NCI-H526 treated with DMSO at 0.1 percent for 48 hours (cell line): ENCODE results near the gene TEAD2.

Experiments
- DNase-seq: peaks from one replicate; lab custom pipeline; 2025; lab: John Stamatoyannopoulos, UW

TEAD2 gene

GRCh38 chr19:49362048-49362928 is at the start of gene TEAD2:
TEAD2 (minus strand) TSS chr19:49362416; CDS start chr19:49360075, 2,341 bp downstream.
- no peak for DNase-seq

GRCh38 chr19:49411681-49412326 is 49.6 kb upstream of the TEAD2 start:
- DNase-seq = no peak

- no peak for DNase-seq
Measured at GRCh38 chr19:49409441-49410029, 47.3 kb upstream of the TEAD2 start.

GRCh38 chr19:49408816-49409440 is 46.7 kb upstream of the TEAD2 start:
- DNase-seq = no peak

- no peak for DNase-seq
Measured at GRCh38 chr19:49407482-49408015, 45.3 kb upstream of the TEAD2 start.

- no peak for DNase-seq
Measured at GRCh38 chr19:49407079-49407478, 44.9 kb upstream of the TEAD2 start.

- peak; percentile 5 for DNase-seq
Measured at GRCh38 chr19:49403404-49404187, 41.4 kb upstream of the TEAD2 start.

- no peak for DNase-seq
Measured at GRCh38 chr19:49400029-49400428, 37.8 kb upstream of the TEAD2 start.

- DNase-seq = no peak
Measured at GRCh38 chr19:49398931-49399330, 36.7 kb upstream of the TEAD2 start.

GRCh38 chr19:49398001-49398615 is 35.9 kb upstream of the TEAD2 start:
- no peak for DNase-seq

GRCh38 chr19:49396738-49397505 is 34.7 kb upstream of the TEAD2 start:
- DNase-seq = no peak

- DNase-seq = no peak
Measured at GRCh38 chr19:49395581-49396407, 33.6 kb upstream of the TEAD2 start.

- DNase-seq = no peak
Measured at GRCh38 chr19:49393881-49394280, 31.7 kb upstream of the TEAD2 start.

GRCh38 chr19:49391581-49392399 is 29.6 kb upstream of the TEAD2 start:
- DNase-seq = peak; percentile 57

- no peak for DNase-seq
Measured at GRCh38 chr19:49390929-49391359, 28.7 kb upstream of the TEAD2 start.

GRCh38 chr19:49390131-49390928 is 28.1 kb upstream of the TEAD2 start:
- DNase-seq = no peak

- no peak for DNase-seq
Measured at GRCh38 chr19:49389406-49389805, 27.2 kb upstream of the TEAD2 start.
